Posterior cingulate gyrus (tissue), 11 donors: ENCODE results near the gene GPR21.

ENCODE experiments used
- DNase-seq, 10 donors: peaks; one replicate each; pipeline versions ENCODE4 v3.0.0 to v3.0.0-alpha.2; 2020 to 2021; ENCODE audit warnings: mixed read lengths in 3 of 10
- intact Hi-C: fragments of 100-400 bp; cut with DNase I; formaldehyde crosslinking; loops from one replicate; pipeline ENCODE4 v1.15.1; 2023

Gene GPR21

DNA sequence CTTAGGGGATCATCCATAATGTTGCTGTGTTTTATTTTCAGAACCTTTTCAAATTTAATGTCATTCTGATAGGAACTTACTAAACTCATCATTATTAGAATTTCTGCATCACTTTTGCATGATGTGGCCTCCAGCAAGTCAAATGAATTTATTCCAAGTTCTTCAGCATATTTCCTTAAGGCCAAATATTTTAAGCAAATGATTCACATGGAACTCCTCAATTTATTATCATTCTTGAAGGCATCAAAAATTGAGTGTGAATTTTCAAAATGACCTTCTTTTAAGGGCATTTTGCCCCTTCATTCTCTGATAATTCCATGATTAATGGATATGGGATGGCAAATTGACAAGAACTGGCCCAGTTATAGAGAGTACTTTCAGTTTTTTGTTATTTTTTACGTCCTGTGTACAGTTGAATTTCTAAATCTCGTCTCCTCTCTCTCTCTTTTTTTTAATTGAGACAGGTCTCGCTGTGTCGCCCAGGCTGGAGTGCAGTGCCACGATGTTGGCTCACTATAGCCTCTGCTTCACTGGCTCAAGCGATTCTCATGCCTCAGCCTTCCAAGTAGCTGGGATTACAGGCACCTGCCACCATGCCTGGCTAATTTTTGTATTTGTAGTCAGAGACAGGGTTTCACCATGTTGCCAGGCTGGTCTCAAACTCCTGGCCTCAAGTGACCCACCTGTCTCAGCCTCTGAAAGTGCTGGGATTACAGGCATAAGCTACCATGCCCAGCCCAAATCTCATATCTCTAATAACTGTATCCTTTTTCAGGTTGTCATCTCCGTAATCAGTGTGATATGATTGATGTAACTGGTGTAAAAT lies 29.1 kb downstream of the GPR21 start:
- DNase-seq, result no peak
- intact Hi-C loops, result no loop called here

DNA sequence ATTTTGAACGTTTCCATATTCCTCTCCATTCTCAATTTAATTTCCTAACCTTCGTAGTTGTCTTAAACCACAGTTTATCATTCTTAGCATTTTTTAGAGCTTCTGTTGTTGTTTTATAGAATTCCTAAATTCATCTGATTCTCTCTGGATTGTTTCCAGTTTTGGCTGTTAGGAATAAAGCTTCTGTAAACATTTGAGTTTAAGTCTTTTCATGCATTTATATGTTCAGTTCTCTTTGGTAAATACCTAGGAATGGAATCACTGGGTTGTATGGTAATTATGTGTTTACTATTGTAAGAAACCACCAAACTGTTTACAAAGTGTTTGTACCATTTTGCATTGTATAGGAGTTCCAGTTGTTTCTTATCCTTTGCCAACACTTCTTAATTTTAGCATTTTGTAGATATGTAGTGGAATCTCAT lies 29.7 kb downstream of the GPR21 start:
- intact Hi-C loops, result no loop called here

DNA sequence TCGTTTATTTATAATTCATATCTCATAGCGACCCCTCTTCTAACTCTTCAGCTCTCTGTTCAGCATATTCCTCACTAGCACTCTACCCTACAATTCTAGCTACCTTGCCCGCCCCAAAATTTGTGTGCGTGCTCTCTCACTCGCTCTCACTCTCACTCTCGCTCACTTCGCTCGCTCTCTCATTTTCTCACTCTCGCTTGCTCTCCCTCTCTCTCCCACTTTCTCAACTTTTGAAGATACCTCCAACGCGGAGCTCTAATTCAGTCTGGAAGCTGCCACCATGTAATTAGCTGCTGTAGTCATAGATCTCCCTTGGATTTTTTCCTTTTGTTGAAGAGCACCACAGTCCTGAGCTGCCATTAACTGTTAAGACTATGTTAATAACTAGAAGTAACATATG lies 30.4 kb downstream of the GPR21 start:
- DNase-seq, result peak in 2 of 10 donors; percentile 27 to 72
- intact Hi-C loops, result no loop called here

More for the DNA sequence above, 29.7 kb downstream of the GPR21 start:
- DNase-seq, result no peak

DNA sequence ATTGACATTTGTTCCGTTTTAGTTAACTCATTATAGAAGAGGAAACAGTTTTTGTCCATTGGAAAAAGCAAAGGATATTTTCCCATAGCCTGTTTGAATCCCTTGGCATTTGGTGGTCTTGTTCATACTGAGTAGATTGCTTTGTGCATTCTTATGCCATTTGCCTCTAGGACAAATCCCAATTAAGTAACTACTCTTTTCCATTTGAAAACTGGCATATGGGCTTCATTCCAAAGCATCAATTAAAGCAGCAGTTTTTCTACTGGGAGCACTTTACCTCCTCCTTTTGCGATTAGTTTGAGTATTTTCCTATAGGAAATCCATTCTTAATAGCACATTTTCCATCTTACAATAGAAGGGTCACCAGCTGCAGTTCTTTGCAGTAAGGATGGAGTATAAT lies 31.2 kb downstream of the GPR21 start:
- intact Hi-C loops, result no loop called here

DNA sequence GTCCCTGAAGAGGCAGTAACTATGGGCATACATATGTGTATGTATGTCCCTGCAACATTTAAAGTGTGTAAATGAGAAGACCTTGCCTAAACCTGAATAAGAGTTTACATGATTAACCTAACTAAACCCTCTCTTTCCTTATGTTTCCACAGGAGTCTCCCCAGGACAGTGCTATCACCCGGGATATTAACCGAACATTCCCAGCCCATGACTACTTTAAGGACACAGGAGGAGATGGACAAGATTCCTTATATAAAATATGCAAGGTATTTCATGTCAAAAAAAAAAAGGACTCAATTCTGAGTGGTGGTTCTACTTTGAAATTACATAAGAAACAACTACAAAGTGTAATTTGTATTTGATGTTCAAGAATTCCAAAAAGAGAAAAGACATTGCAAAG lies 31.7 kb downstream of the GPR21 start:
- no peak for DNase-seq
- intact Hi-C loops, result no loop called here

More for the DNA sequence above, 31.2 kb downstream of the GPR21 start:
- no peak for DNase-seq

DNA sequence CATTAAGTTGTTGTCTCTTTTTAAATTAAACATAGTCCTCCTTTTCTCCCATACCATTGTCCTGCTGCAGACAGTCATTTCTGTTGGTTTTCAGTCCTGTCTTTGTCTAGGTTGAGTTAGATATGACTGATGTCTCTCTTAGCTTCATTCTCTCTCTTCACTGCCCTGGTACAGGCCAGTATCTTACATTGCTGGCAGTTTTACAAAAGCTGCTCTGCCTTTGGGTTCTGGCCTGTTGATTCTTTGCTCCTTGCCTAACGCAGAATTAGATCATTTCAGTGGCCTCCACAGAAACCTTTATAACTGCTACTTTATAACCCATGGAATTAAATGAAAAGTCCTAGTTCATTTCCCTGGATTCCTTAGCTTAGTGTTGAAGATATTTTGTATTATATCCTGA lies 33.7 kb downstream of the GPR21 start:
- no peak for DNase-seq
- intact Hi-C loops, result no loop called here

DNA sequence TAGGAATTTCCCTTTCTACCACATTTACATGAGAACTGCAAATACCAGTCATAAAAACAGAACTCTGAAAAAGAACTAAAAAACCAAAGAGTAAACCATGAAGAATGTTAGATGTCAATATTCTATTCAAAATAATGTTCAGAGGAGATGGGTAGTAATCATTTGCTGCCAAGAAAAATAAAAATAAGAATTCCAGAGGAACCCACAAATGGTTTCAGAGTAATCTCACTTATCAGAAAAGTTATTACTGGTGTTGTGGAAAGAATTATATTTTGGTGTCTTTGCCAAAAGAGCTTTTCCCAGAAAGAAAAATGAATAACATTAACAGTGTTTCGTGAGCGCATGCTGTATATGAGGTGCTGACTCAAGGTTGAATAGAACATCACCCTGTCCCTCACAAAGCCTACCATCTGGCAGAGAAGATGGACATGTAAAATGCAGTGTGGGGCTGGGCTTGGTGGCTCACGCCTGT lies 35.6 kb downstream of the GPR21 start:
- intact Hi-C loops, result no loop called here

DNA sequence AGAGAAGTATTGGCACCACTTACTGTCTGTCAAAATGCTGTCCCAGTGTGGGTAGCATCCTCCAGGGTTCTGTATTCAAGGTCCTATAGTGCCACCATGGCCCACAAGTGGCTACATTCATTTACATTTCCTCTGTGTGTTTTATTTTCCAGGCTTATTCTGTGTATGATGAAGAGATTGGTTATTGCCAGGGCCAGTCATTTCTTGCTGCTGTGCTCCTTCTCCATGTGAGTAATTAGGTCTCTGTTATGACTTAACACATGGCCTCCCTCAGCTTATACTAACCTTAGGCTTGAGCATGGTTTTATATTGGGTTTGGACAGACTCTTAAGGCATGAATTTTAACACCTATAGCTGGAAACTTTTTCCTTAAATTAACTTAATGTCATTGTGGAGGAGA lies 36.7 kb downstream of the GPR21 start:
- no peak for DNase-seq
- intact Hi-C loops, result no loop called here

More for the DNA sequence above, 35.6 kb downstream of the GPR21 start:
- no peak for DNase-seq

DNA sequence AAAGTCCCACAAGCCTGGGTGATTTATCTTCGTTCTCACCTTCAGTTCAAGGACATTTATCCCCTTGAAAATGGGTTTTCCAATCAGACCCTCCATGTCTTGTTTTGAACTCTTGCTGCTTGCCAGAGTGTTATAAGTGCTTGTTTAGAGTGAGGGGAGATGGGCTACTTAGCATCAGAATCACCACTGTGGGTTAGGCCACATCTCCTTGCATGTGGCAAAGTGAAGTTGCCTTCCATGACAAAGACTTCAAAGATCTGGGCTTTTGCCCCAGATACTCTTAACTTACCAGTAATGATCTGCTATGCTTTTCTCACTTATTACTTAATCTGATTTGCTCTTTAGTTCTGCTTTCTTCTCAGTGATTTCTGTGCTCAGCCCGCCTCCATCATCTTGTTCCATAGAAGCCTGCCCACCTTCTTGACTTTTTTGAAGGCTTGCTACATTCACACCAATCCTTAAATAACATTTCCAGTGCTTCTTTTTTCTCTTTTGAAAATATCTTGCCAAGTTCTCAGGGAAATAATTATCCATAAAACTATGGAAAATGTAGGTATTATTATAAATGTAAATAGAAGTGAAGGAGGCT lies 39.0 kb downstream of the GPR21 start:
- DNase-seq, result no peak
- intact Hi-C loops, result no loop called here

DNA sequence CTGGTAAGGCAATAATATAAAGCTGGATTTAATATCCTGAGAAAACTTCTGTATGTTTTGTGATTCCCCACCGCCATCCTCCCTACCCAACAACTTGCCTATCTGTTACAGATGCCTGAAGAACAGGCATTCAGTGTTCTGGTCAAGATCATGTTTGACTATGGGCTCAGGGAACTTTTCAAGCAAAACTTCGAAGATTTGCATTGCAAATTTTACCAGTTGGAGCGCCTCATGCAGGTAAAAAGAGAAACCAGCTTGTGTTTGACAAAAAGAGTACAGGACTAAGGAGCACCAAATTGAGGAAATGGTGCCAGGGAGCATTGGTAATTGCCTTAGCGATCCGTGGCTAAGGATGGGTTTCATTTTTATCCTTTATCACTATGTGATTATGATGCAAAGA lies 40.0 kb downstream of the GPR21 start:
- DNase-seq, result no peak
- intact Hi-C loops, result no loop called here

DNA sequence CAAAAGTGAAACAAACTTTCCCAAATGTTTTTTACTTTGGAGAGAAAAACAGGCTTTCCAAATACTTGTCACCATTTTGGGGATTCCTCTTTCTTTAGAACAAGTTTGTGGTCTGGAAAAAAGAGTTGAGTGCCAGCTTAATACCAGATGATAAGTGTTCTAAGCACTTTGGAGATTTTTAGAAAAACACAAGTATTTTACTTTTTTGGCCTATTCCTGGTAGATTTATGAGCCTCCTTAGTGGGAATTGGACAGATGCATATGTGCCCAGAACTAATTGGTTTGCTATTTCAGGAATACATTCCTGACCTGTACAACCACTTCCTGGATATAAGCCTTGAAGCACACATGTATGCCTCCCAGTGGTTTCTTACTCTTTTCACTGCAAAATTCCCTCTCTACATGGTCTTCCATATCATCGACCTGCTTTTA lies 40.5 kb downstream of the GPR21 start:
- intact Hi-C loops, result no loop called here

DNA sequence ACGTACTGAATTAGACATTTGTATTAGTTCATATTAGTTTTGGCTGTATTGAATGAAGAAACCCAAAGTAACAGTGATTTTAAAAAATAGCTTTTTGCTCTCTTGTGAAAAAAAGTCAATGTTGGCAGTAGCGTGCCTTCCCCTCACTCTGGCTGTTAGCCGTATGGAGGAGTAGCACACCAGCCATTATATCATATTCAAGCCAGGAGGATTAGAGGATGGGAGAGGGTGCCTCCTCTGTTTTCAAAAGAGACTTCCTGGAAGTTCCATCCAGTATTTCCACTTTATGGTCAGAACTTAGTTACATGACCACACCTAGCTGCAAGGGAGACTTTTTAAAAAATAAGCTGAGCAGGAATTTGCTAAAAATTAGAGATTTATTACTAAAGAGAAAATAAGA lies 41.2 kb downstream of the GPR21 start:
- DNase-seq, result no peak
- intact Hi-C loops, result no loop called here

More for the DNA sequence above, 40.5 kb downstream of the GPR21 start:
- DNase-seq, result no peak

DNA sequence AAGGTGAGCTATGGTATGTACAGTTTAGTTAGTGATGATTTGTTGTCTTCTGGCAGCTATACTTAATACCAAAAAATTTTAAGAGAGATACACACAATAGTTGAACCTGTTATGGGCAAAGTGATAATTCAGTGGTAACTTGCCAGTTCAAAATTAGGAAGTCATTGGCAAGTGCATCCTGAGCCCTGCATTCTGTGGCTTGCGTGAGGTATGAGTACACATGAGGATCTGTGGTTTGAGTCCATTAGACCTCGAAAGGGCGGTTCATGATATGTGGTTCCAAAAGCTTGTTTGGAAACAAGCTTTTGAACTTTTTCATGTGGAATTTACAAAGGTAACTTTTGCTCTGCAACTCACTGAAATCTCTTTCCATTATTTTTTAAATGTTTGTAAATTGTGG lies 47.0 kb downstream of the GPR21 start:
- DNase-seq, result no peak
- intact Hi-C loops, result loop anchor here (5.0 kb wide), 1 partner anchor 272 kb away; no protein-coding TSS in a partner anchor

DNA sequence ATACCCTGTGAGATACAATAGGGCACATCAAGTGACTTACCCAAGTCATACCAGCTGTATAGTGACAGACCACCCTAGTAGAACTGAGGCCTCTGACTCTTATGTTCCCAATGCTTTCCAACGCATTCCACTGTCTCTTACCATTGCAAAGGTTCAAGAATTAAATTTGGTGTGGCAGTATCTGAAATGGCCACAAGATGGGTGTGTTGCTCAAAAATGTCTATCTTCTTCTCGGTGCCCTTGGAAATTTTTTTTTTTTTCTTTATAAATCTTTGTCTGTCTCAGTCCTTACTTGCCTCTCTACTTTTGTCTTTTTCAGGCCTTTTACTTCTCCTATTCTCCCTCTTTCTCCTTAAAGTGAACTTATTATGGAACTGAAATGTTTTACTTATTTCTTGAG lies 48.4 kb downstream of the GPR21 start:
- DNase-seq, result no peak
- intact Hi-C loops, result loop anchor here (5.0 kb wide), 1 partner anchor 270 kb away; no protein-coding TSS in a partner anchor

DNA sequence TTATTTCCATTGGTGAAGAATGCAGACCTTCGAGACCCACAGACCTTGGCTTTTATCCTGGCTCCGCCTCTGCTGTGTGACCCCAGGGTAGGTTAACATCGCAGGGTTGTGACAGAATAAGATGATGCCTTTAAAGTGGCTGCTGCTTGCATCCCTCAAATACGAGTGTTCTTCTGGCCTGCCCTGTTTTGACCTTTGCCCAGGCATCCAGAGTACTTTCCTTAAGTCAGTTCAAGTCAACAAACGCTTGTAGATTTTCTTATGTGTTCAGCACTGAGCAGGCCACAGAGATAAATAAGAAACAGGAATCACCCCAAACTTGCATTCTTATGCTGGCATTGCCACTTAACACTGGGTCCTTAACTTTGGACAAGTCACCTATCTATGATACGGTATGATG lies 50.2 kb downstream of the GPR21 start:
- intact Hi-C loops, result loop anchor here (5.0 kb wide), 1 partner anchor 269 kb away; no protein-coding TSS in a partner anchor

DNA sequence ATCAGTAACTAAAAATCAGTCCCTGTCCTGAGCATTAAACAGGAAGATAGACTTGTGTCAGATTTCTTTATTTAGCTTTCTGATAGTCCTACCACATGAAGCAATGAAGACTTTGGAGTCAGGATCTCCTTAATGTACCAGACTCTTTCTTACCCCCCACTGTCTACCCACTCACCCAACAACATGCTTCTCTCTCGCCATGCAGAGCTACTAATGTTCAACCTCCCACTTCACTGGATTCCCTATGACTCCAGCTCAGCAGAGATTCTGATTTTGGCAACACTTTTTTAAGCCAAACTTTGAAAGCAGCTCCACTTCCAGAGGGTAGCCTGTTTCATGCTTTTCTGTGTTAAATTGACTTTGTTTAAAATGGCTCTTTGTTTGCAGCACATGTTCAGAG lies 50.8 kb downstream of the GPR21 start:
- intact Hi-C loops, result loop anchor here (5.0 kb wide), 1 partner anchor 268 kb away; no protein-coding TSS in a partner anchor

More for the DNA sequence above, 50.2 kb downstream of the GPR21 start:
- DNase-seq, result no peak

More for the DNA sequence above, 50.8 kb downstream of the GPR21 start:
- DNase-seq, result no peak
